Aorta (tissue), 5 donors: Measurements from ENCODE around the gene TTC39B. TPM values are rescaled to one million over a fixed set of nuclear protein-coding genes. Genes with fewer than 3 reads are reported as not detected.

Experiments
- ATAC-seq: fragments of 200-7000 bp; cut with Tn5 transposase; one replicate; pipeline ENCODE4 v1.9.1; 2022; ENCODE audit warnings: moderate library complexity; ENCODE audit not compliant: low FRiP score
- DNase-seq, 2 donors: peaks; one replicate each; pipeline ENCODE4 v3.0.0-alpha.2; 2020
- H3K27ac ChIP-seq, 2 donors: one replicate each; pipeline ENCODE4 v1.5.1; 2013; ENCODE audit warnings: low read length in 2 of 2, mild to moderate bottlenecking in 2 of 2, moderate library complexity in 2 of 2, control low read depth in 1 of 2, inconsistent platforms in 1 of 2, low read depth in 1 of 2
- H3K27me3 ChIP-seq, 2 donors: one replicate each; pipeline ENCODE4 v1.6.1; 2013; ENCODE audit warnings: control low read depth in 1 of 2, low read length in 1 of 2, mild to moderate bottlenecking in 1 of 2, moderate library complexity in 1 of 2; ENCODE audit not compliant: insufficient read depth in 2 of 2, control insufficient read depth in 1 of 2
- H3K36me3 ChIP-seq, 2 donors: one replicate each; pipeline ENCODE4 v1.6.1; 2013; ENCODE audit warnings: control low read depth in 1 of 2, low read length in 1 of 2, mild to moderate bottlenecking in 1 of 2; ENCODE audit not compliant: insufficient read depth in 2 of 2, control insufficient read depth in 1 of 2
- H3K4me1 ChIP-seq, 2 donors: one replicate each; pipeline ENCODE4 v1.6.1; 2013; ENCODE audit warnings: low read length in 2 of 2, control low read depth in 1 of 2, mild to moderate bottlenecking in 1 of 2, moderate library complexity in 1 of 2; ENCODE audit not compliant: insufficient read depth in 2 of 2, control insufficient read depth in 1 of 2
- H3K4me3 ChIP-seq, 2 donors: one replicate each; pipeline ENCODE4 v1.5.1; 2013; ENCODE audit warnings: low read length in 2 of 2, control low read depth in 1 of 2, mild to moderate bottlenecking in 1 of 2
- H3K9me3 ChIP-seq: one replicate; pipeline ENCODE4 v1.6.1; 2013; ENCODE audit warnings: mild to moderate bottlenecking, low read length; ENCODE audit not compliant: control insufficient read depth
- WGBS, 2 donors: extraction: QIAGEN DNeasy Blood & Tissue Kit; methylation state at CpG; one replicate each; pipeline ENCODE4 v1.1.7; 2013; 5-methylcytosine and 5-hydroxymethylcytosine counted together
- intact Hi-C, 2 donors: fragments of 100-400 bp; cut with DNase I; formaldehyde crosslinking; loops; one replicate each; pipeline versions ENCODE4 v1.14.2 to v1.15.0; 2022
- polyA plus RNA-seq, 2 donors: library from polyadenylated mRNA; stranded (reverse); fragments of 200-250 nt; gene quantifications; one replicate each; pipeline ENCODE4 v1.2.3, GENCODE V29; 2013
- total RNA-seq, 2 donors: library from RNA; stranded (reverse); fragmentation: NEBNext Ultra II Directional; extraction: Animal tissue kit (Norgen Biotek cat#: 25700); gene quantifications; one replicate each; pipeline ENCODE4 v1.2.1, GENCODE V29; 2021
- donor health status: healthy with polysubstance abuse.
- donor health status: Bipolar disorder and iron deficiency.
- donor health status: DM: no; HTN: no; CAD: no.
- donor health status: DM: no; HTN: no; CAD: no.
- donor health status: DM: yes; HTN: yes; CAD: no.

TTC39B gene
- total and polyA plus RNA-seq, 4 donors, result 6.1 to 40.8 (median 26.8) TPM

- no peak for ATAC-seq
- 53 to 59% methylated on average over 6 of the region's 6 CpGs for WGBS, 2 donors
- intact Hi-C loops, result loop anchor here in 1 of 2 donors (10.0 kb wide), 1 partner anchor 65 kb away; no protein-coding TSS in a partner anchor
These were observed 3.3 kb upstream of the TTC39B start for GRCh38 chr9:15310107-15310850.

DNA sequence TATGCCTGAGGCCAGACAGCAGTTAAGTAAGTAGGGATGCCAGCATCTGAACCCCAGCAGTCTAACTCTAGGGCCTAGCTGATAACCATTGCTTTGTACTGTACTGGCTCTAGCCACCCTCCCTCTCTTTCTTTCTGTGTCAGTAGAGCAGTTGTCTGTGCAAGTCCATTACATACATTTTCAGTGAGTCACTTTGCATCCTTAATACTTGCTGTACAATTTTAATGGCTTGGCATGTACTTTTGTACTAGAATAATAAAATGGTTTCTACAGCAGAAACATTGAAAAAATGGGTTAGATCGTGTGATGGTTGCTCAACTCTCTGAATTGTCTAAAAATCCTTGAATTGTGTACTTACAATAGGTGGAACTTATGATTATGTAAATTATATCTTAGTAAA, 1.5 kb upstream of the TTC39B start:
- WGBS, 2 donors, result 66% methylated on average over 1 of the region's 1 CpG
- no peaks in the 10 kb centered on the region for H3K27me3 ChIP-seq
- DNase-seq (no peak), ATAC-seq (no peak)
- no peaks in the 10 kb centered on the region for H3K9me3 ChIP-seq
- H3K4me3 ChIP-seq, result no peak overlapping the region
- no peaks in the 10 kb centered on the region for H3K36me3 ChIP-seq
- H3K4me1 ChIP-seq, result no peaks in the 10 kb centered on the region
- no peak overlapping the region for H3K27ac ChIP-seq
- intact Hi-C loops, result loop anchor here in 1 of 2 donors (5.0 to 10.0 kb wide), 5 partner anchors 46 to 154 kb away; partner anchors contain the start of gene SNAPC3

More at GRCh38 chr9:15310107-15310850, 3.3 kb upstream of the TTC39B start:
- H3K27me3 ChIP-seq, result no peaks in the 10 kb centered on the region
- no peak for DNase-seq
- no peaks in the 10 kb centered on the region for H3K4me1 ChIP-seq
- no peaks in the 10 kb centered on the region for H3K36me3 ChIP-seq
- H3K4me3 ChIP-seq, result no peak overlapping the region
- H3K9me3 ChIP-seq, result no peaks in the 10 kb centered on the region
- H3K27ac ChIP-seq, result no peak overlapping the region

DNA sequence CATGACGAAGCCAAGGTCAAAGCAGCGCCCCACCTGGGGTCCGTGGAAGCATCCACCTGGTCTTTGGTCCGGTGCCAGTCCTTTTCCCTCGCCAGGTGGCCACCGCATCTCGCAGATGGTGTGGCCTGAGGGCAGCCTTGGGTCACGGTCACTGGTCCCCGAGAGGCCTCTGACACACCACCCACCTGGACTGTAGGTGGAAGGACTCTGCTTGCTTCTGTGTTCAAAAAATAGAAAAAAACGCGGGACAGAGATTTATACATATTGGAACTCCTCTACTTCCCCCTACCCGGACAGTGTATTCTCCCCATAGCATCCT, 466 bp upstream of the TTC39B start:
- intact Hi-C loops, result loop anchor here in 1 of 2 donors (5.0 to 10.0 kb wide), 5 partner anchors 45 to 153 kb away; partner anchors contain the start of gene SNAPC3
- Histone ChIP-seq H3K36me3 (no peaks in the 10 kb centered on the region), H3K9me3 (no peaks in the 10 kb centered on the region), H3K4me1 (no peaks in the 10 kb centered on the region), H3K27ac (peak overlapping the region in 1 of 2 donors; percentile 33), H3K4me3 (peak overlapping the region in 1 of 2 donors; percentile 43), H3K27me3 (no peaks in the 10 kb centered on the region)
- WGBS, 2 donors, result 14% methylated on average over 12 of the region's 12 CpGs
- DNase-seq (no peak), ATAC-seq (no peak)

GRCh38 chr9:15306068-15306756, 804 bp downstream of the TTC39B start:
- Histone ChIP-seq H3K27me3 (no peaks in the 10 kb centered on the region), H3K4me3 (peak overlapping the region; percentile 75 to 80), H3K36me3 (no peaks in the 10 kb centered on the region), H3K27ac (peak overlapping the region in 1 of 2 donors; percentile 68), H3K9me3 (no peaks in the 10 kb centered on the region), H3K4me1 (no peaks in the 10 kb centered on the region)
- WGBS, 2 donors, result 0% methylated on average over 32 of the region's 32 CpGs
- DNase-seq (peak; percentile 77 to 88), ATAC-seq (peak; percentile 66)
- intact Hi-C loops, result loop anchor here in 1 of 2 donors (5.0 to 10.0 kb wide), 5 partner anchors 44 to 151 kb away; partner anchors contain the start of gene SNAPC3

GRCh38 chr9:15305470-15305869, 1.5 kb downstream of the TTC39B start:
- Histone ChIP-seq H3K4me3 (peak overlapping the region; percentile 75 to 80), H3K36me3 (no peaks in the 10 kb centered on the region), H3K4me1 (no peaks in the 10 kb centered on the region), H3K27ac (peak overlapping the region in 1 of 2 donors; percentile 23), H3K9me3 (no peaks in the 10 kb centered on the region), H3K27me3 (no peaks in the 10 kb centered on the region)
- WGBS, 2 donors, result 51 to 55% methylated on average over 4 of the region's 4 CpGs
- DNase-seq (no peak), ATAC-seq (no peak)
- intact Hi-C loops, result loop anchor here (2.0 to 10.0 kb wide), 6 partner anchors 43 to 151 kb away; partner anchors contain the start of gene SNAPC3 (in 1 of the 2)

- no peak for ATAC-seq
- WGBS, 2 donors, result 93 to 100% methylated on average over 1 of the region's 1 CpG
These were observed 2.4 kb downstream of the TTC39B start for GRCh38 chr9:15304632-15305031.

DNA sequence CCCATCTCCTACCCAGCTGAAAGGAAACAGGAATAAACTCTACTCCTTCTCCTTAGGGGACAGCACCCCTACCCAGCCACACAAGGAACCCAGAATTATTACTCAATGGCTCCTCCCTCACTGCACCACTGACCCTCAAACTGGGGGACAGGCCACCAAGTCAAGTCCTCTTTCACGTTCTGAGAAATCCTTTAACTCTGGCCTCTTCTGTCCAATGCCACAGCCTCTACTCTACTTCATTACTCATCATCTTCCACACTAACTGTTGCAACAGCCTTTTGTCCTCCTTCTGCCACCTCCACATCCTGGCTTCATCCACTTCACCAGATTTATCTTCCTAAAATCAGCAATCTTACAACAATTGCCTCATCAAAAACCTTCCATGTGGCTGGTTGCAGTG, 6.8 kb downstream of the TTC39B start:
- WGBS, 2 donors, result 53 to 73% methylated on average over 1 of the region's 1 CpG
- no peaks in the 10 kb centered on the region for H3K9me3 ChIP-seq
- no peak overlapping the region for H3K4me3 ChIP-seq
- H3K27me3 ChIP-seq, result no peaks in the 10 kb centered on the region
- H3K27ac ChIP-seq, result peak overlapping the region in 1 of 2 donors; percentile 8
- no peak for DNase-seq
- H3K36me3 ChIP-seq, result peaks cover 0 to 3% of the 10 kb centered on the region in 2 donors
- intact Hi-C loops, result loop anchor here in 1 of 2 donors (10.0 kb wide), 1 partner anchor 145 kb away; no protein-coding TSS in a partner anchor
- H3K4me1 ChIP-seq, result peaks cover 0 to under 1% of the 10 kb centered on the region in 2 donors
- ATAC-seq, result no peak

More at GRCh38 chr9:15304632-15305031, 2.4 kb downstream of the TTC39B start:
- no peaks in the 10 kb centered on the region for H3K9me3 ChIP-seq
- no peak overlapping the region for H3K27ac ChIP-seq
- intact Hi-C loops, result loop anchor here (2.0 to 10.0 kb wide), 6 partner anchors 42 to 150 kb away; partner anchors contain the start of gene SNAPC3 (in 1 of the 2)
- peaks cover 0 to 3% of the 10 kb centered on the region in 2 donors for H3K36me3 ChIP-seq
- H3K4me1 ChIP-seq, result no peaks in the 10 kb centered on the region
- H3K27me3 ChIP-seq, result no peaks in the 10 kb centered on the region
- DNase-seq, result no peak
- no peak overlapping the region for H3K4me3 ChIP-seq

GRCh38 chr9:15299374-15299939, 7.6 kb downstream of the TTC39B start:
- no peaks in the 10 kb centered on the region for H3K9me3 ChIP-seq
- H3K4me1 ChIP-seq, result peaks cover 0 to 4% of the 10 kb centered on the region in 2 donors
- intact Hi-C loops, result loop anchor here (10.0 kb wide), 2 partner anchors 55 to 185 kb away; no protein-coding TSS in a partner anchor
- WGBS, 2 donors, result 76 to 93% methylated on average over 6 of the region's 6 CpGs
- peaks cover 0 to 3% of the 10 kb centered on the region in 2 donors for H3K36me3 ChIP-seq
- DNase-seq (no peak), ATAC-seq (no peak)
- no peak overlapping the region for H3K4me3 ChIP-seq
- H3K27me3 ChIP-seq, result no peaks in the 10 kb centered on the region
- H3K27ac ChIP-seq, result peak overlapping the region in 1 of 2 donors; percentile 5
